Neuronal stem cell (in vitro differentiated cells): ENCODE results near the gene IL1B.

ENCODE experiments used
- DNase-seq: peaks from one replicate; pipeline ENCODE4 v3.0.0-alpha.2; 2013; ENCODE audit warnings: low spot score
- H2AFZ ChIP-seq: one replicate; pipeline ENCODE4 v1.6.1; 2013; ENCODE audit warnings: mild to moderate bottlenecking, low read length, inconsistent platforms
- H2AK5ac ChIP-seq: 2 replicates; pipeline ENCODE4 v1.6.1; 2013; ENCODE audit warnings: low read depth, mild to moderate bottlenecking, inconsistent platforms, low read length, moderate library complexity, mixed read lengths
- H2BK120ac ChIP-seq: 2 replicates; pipeline ENCODE4 v1.6.1; 2013; ENCODE audit warnings: low read depth, mild to moderate bottlenecking, inconsistent platforms, low read length, moderate library complexity, mixed read lengths
- H2BK12ac ChIP-seq: one replicate; pipeline ENCODE4 v1.6.1; 2013; ENCODE audit warnings: low read length, inconsistent platforms
- H2BK15ac ChIP-seq: 2 replicates; pipeline ENCODE4 v1.6.1; 2013; ENCODE audit warnings: mild to moderate bottlenecking, low read length, inconsistent platforms, mixed read lengths
- H2BK5ac ChIP-seq: one replicate; pipeline ENCODE4 v1.6.1; 2013; ENCODE audit warnings: inconsistent platforms, mild to moderate bottlenecking, low read length, moderate library complexity
- H3K14ac ChIP-seq: one replicate; pipeline ENCODE4 v1.6.1; 2013; ENCODE audit warnings: low read length, inconsistent platforms
- H3K18ac ChIP-seq: 2 replicates; pipeline ENCODE4 v1.6.1; 2013; ENCODE audit warnings: low read length, inconsistent platforms
- H3K23ac ChIP-seq: 2 replicates; pipeline ENCODE4 v1.6.1; 2013; ENCODE audit warnings: low read depth, mild to moderate bottlenecking, mixed read lengths, low read length, inconsistent platforms; ENCODE audit not compliant: poor library complexity
- H3K27ac ChIP-seq: replicated peaks from 3 replicates; pipeline ENCODE4 v1.5.1; 2013; ENCODE audit warnings: low read length, inconsistent platforms
- H3K27me3 ChIP-seq, 3 experiments: 2 replicates each; pipeline ENCODE4 v1.6.1; 2013; ENCODE audit warnings: low read length in 3 of 3, mild to moderate bottlenecking in 2 of 3, inconsistent platforms in 1 of 3, low read depth in 1 of 3, mixed read lengths in 1 of 3, moderate library complexity in 1 of 3; ENCODE audit not compliant: control insufficient read depth in 3 of 3, insufficient read depth in 3 of 3
- H3K36me3 ChIP-seq, 2 donors: replicated peaks in 1 of 2; 2 replicates each; pipeline ENCODE4 v1.6.1; 2013; ENCODE audit warnings: low read length in 2 of 2; ENCODE audit not compliant: control insufficient read depth in 2 of 2, insufficient read depth in 2 of 2
- H3K4ac ChIP-seq: 2 replicates; pipeline ENCODE4 v1.6.1; 2013; ENCODE audit warnings: inconsistent platforms, mild to moderate bottlenecking, low read length, moderate library complexity
- H3K4me1 ChIP-seq, 2 donors: 1 replicate in 1 of 2; 2 replicates in 1 of 2; pipeline ENCODE4 v1.6.1; 2013; ENCODE audit warnings: low read length in 2 of 2, low read depth in 1 of 2; ENCODE audit not compliant: control insufficient read depth in 2 of 2, insufficient read depth in 1 of 2
- H3K4me2 ChIP-seq: one replicate; pipeline ENCODE4 v1.6.1; 2013; ENCODE audit warnings: mild to moderate bottlenecking, low read length, inconsistent platforms; ENCODE audit not compliant: insufficient read depth, poor library complexity, severe bottlenecking
- H3K4me3 ChIP-seq, 2 donors: 2 replicates each; pipeline ENCODE4 v1.5.1; 2013; ENCODE audit warnings: low read length in 2 of 2, mild to moderate bottlenecking in 2 of 2, inconsistent platforms in 1 of 2, moderate library complexity in 1 of 2
- H3K79me1 ChIP-seq: one replicate; pipeline ENCODE4 v1.6.1; 2013; ENCODE audit warnings: low read depth, mild to moderate bottlenecking, inconsistent platforms, low read length, moderate library complexity
- H3K9ac ChIP-seq: one replicate; pipeline ENCODE4 v1.6.1; 2013; ENCODE audit warnings: mild to moderate bottlenecking, low read depth, low read length, inconsistent platforms; ENCODE audit not compliant: poor library complexity
- H3K9me3 ChIP-seq, 2 donors: replicated peaks in 1 of 2; 2 replicates each; pipeline versions ENCODE3 to v1.6.1; 2013; ENCODE audit warnings: low read length in 2 of 2, mild to moderate bottlenecking in 2 of 2, inconsistent platforms in 1 of 2, low read depth in 1 of 2, mixed read lengths in 1 of 2, moderate library complexity in 1 of 2; ENCODE audit not compliant: control insufficient read depth in 2 of 2, insufficient read depth in 1 of 2
- H4K8ac ChIP-seq: one replicate; pipeline ENCODE4 v1.6.1; 2013; ENCODE audit warnings: low read depth, mild to moderate bottlenecking, inconsistent platforms, low read length, moderate library complexity
- H4K91ac ChIP-seq: one replicate; pipeline ENCODE4 v1.6.1; 2013; ENCODE audit warnings: low read length, low read depth, mild to moderate bottlenecking, inconsistent platforms; ENCODE audit not compliant: poor library complexity
- WGBS, 2 donors: extraction: QIAGEN DNeasy Blood & Tissue Kit; methylation state at CpG; one replicate each; pipeline ENCODE4 v1.1.7; 2013; ENCODE audit warnings: missing lambda C conversion rate in 2 of 2, mixed read lengths in 1 of 2; ENCODE audit not compliant: insufficient read length in 2 of 2, insufficient replicate concordance in 1 of 2; ENCODE audit errors: extremely low coverage in 2 of 2; 5-methylcytosine and 5-hydroxymethylcytosine counted together

Gene IL1B

DNA sequence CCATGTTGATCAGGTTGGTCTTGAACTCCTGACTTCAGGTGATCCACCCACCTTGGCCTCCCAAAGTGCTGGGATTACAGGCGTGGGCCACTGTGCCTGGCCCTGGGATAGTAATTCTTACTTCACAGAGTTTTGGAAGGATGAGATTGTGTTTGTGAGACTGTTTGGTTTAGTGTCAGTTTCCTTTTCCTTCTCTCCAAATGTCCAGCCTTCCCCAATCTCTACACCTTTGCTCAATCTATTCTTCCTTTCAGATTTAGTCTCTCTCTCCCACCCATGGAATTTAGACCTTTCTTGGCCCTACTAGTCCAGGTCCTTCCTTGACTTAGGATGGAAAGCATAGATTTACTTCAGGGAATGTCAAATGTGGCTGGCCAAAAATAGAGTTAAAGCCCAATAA lies 40.1 kb downstream of the IL1B start:
- H3K4ac ChIP-seq: no peak overlapping the region
- DNase-seq: no peak
- H3K36me3 ChIP-seq: no peaks in the 10 kb centered on the region
- H2BK15ac ChIP-seq: no peak overlapping the region
- no peak overlapping the region for H4K91ac ChIP-seq
- no peak overlapping the region for H2AK5ac ChIP-seq
- no peak overlapping the region for H3K14ac ChIP-seq
- no peak overlapping the region for H2BK5ac ChIP-seq
- no peak overlapping the region for H2BK120ac ChIP-seq
- H3K4me3 ChIP-seq: no peak overlapping the region
- no peak overlapping the region for H3K4me2 ChIP-seq
- no peak overlapping the region for H3K18ac ChIP-seq
- no peak overlapping the region for H3K9ac ChIP-seq
- WGBS, 2 donors: no CpG with 5 or more reads among the region's 1 CpG
- no peaks in the 10 kb centered on the region for H3K4me1 ChIP-seq
- H4K8ac ChIP-seq: no peak overlapping the region
- H3K79me1 ChIP-seq: no peaks in the 10 kb centered on the region
- no peaks in the 10 kb centered on the region for H3K27me3 ChIP-seq
- no peaks in the 10 kb centered on the region for H3K9me3 ChIP-seq
- H2AFZ ChIP-seq: no peak overlapping the region
- no peak overlapping the region for H3K27ac ChIP-seq
- H2BK12ac ChIP-seq: no peak overlapping the region
- no peak overlapping the region for H3K23ac ChIP-seq

DNA sequence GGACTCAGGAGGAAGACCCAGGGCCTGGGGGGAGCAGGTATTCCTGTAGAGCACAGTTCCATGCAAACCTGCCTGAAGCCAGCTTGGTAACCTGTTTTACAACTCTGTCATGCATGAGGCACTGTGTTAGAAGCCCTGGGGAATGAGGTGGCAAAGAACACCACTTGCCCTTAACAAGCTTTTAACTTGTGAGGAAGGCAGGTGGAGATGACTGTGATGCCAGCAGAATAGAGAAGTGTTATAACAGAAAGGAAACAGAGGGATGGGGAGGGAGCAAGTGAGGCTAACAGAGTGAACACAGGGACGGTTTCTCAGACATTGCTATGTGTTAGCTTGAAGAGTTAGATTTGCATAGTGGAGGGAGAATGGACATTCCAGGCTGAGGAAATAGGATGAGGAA lies 40.8 kb downstream of the IL1B start:
- H2BK12ac ChIP-seq: no peak overlapping the region
- no peak overlapping the region for H2BK5ac ChIP-seq
- H3K4ac ChIP-seq: no peak overlapping the region
- H3K14ac ChIP-seq: no peak overlapping the region
- H2AFZ ChIP-seq: no peak overlapping the region
- H3K4me2 ChIP-seq: no peak overlapping the region
- H3K27ac ChIP-seq: no peak overlapping the region
- H3K9ac ChIP-seq: no peak overlapping the region
- no peak overlapping the region for H3K23ac ChIP-seq
- H3K27me3 ChIP-seq: no peaks in the 10 kb centered on the region
- no peak overlapping the region for H3K18ac ChIP-seq
- DNase-seq: no peak
- H4K8ac ChIP-seq: no peak overlapping the region
- no peak overlapping the region for H4K91ac ChIP-seq
- H3K4me3 ChIP-seq: no peak overlapping the region
- no CpG with 5 or more reads among the region's 1 CpG for WGBS, 2 donors
- H3K79me1 ChIP-seq: no peaks in the 10 kb centered on the region
- H3K36me3 ChIP-seq: no peaks in the 10 kb centered on the region
- no peaks in the 10 kb centered on the region for H3K4me1 ChIP-seq
- no peak overlapping the region for H2BK15ac ChIP-seq
- H2AK5ac ChIP-seq: no peak overlapping the region
- H2BK120ac ChIP-seq: no peak overlapping the region
- H3K9me3 ChIP-seq: no peaks in the 10 kb centered on the region

GRCh38 chr2:112794841-112795240 lies 41.7 kb downstream of the IL1B start:
- Histone ChIP-seq H3K4me1 (no peaks in the 10 kb centered on the region), H2BK15ac (no peak overlapping the region)
- WGBS, 2 donors: no CpG with 5 or more reads among the region's 3 CpGs

GRCh38 chr2:112794131-112794733 lies 42.3 kb downstream of the IL1B start:
- H3K4me3 ChIP-seq: no peak overlapping the region
- no CpG with 5 or more reads among the region's 5 CpGs for whole genome bisulfite sequencing, 2 donors
- H3K36me3 ChIP-seq: no peaks in the 10 kb centered on the region
- H2AFZ ChIP-seq: peak overlapping the region; percentile 35
- H2BK12ac ChIP-seq: no peak overlapping the region
- H3K23ac ChIP-seq: no peak overlapping the region
- no peak overlapping the region for H4K8ac ChIP-seq
- H2BK120ac ChIP-seq: no peak overlapping the region
- no peak overlapping the region for H4K91ac ChIP-seq
- DNase-seq: no peak
- no peak overlapping the region for H2BK15ac ChIP-seq
- no peak overlapping the region for H2AK5ac ChIP-seq
- H3K4me1 ChIP-seq: no peaks in the 10 kb centered on the region
- no peak overlapping the region for H2BK5ac ChIP-seq
- no peak overlapping the region for H3K14ac ChIP-seq
- H3K27me3 ChIP-seq: no peaks in the 10 kb centered on the region
- no peak overlapping the region for H3K4ac ChIP-seq
- no peak overlapping the region for H3K27ac ChIP-seq
- H3K79me1 ChIP-seq: no peaks in the 10 kb centered on the region
- H3K9ac ChIP-seq: no peak overlapping the region
- H3K9me3 ChIP-seq: no peaks in the 10 kb centered on the region
- H3K4me2 ChIP-seq: no peak overlapping the region
- H3K18ac ChIP-seq: no peak overlapping the region

More at GRCh38 chr2:112794841-112795240, 41.7 kb downstream of the IL1B start:
- Histone ChIP-seq H3K4me3 (no peak overlapping the region), H3K14ac (no peak overlapping the region), H4K91ac (no peak overlapping the region), H3K79me1 (no peaks in the 10 kb centered on the region), H3K18ac (no peak overlapping the region), H3K36me3 (no peaks in the 10 kb centered on the region), H2AK5ac (no peak overlapping the region), H2AFZ (no peak overlapping the region), H3K27ac (no peak overlapping the region), H3K9me3 (no peaks in the 10 kb centered on the region), H3K27me3 (no peaks in the 10 kb centered on the region), H3K4ac (no peak overlapping the region), H2BK120ac (no peak overlapping the region), H2BK5ac (no peak overlapping the region), H3K23ac (no peak overlapping the region), H3K4me2 (no peak overlapping the region), H2BK12ac (no peak overlapping the region), H4K8ac (no peak overlapping the region), H3K9ac (no peak overlapping the region)
- DNase-seq: no peak
